Thymus (tissue), 11 donors: ENCODE results near the gene NMS. TPM values are rescaled to one million over a fixed set of nuclear protein-coding genes. Genes with fewer than 3 reads are reported as not detected.

Source experiments
- DNase-seq, 9 donors: peaks; one replicate each; pipeline ENCODE4 v3.0.0-alpha.2; 2013; ENCODE audit warnings: low spot score in 9 of 9, low read depth in 6 of 9, missing footprints in 1 of 9
- H3K27ac ChIP-seq, 2 donors: one replicate each; pipeline ENCODE4 v1.5.1; 2013; ENCODE audit warnings: control low read depth in 1 of 2, low read depth in 1 of 2, low read length in 1 of 2, mild to moderate bottlenecking in 1 of 2, moderate library complexity in 1 of 2
- H3K27me3 ChIP-seq, 2 donors: one replicate each; pipeline ENCODE4 v1.5.1; 2013; ENCODE audit warnings: low read length in 1 of 2; ENCODE audit not compliant: control insufficient read depth in 2 of 2, insufficient read depth in 1 of 2
- H3K36me3 ChIP-seq, 2 donors: one replicate each; pipeline ENCODE4 v1.5.1; 2013; ENCODE audit warnings: low read length in 1 of 2, mild to moderate bottlenecking in 1 of 2, moderate library complexity in 1 of 2; ENCODE audit not compliant: control insufficient read depth in 2 of 2, insufficient read depth in 2 of 2
- H3K4me1 ChIP-seq, 2 donors: one replicate each; pipeline ENCODE4 v1.5.1; 2013; ENCODE audit warnings: low read length in 2 of 2; ENCODE audit not compliant: control insufficient read depth in 2 of 2, insufficient read depth in 2 of 2
- H3K4me3 ChIP-seq, 2 donors: one replicate each; pipeline ENCODE4 v1.5.1; 2013; ENCODE audit warnings: low read length in 2 of 2, control low read depth in 1 of 2, mild to moderate bottlenecking in 1 of 2
- H3K9me3 ChIP-seq, 2 donors: one replicate each; pipeline ENCODE4 v1.5.1; 2013; ENCODE audit warnings: low read length in 1 of 2, mild to moderate bottlenecking in 1 of 2; ENCODE audit not compliant: control insufficient read depth in 2 of 2, insufficient read depth in 1 of 2
- WGBS: extraction: QIAGEN DNeasy Blood & Tissue Kit; methylation state at CpG from one replicate; pipeline ENCODE4 v1.1.7; 2013; 5-methylcytosine and 5-hydroxymethylcytosine counted together
- polyA plus RNA-seq: library from polyadenylated mRNA; stranded (reverse); fragments of 200-250 nt; gene quantifications from one replicate; pipeline ENCODE4 v1.2.3, GENCODE V29; 2013
- total RNA-seq: library from RNA; stranded (reverse); fragments of 120-200 nt; gene quantifications from one replicate; pipeline ENCODE4 v1.2.4, GENCODE V29; 2013
- donor health status: healthy.

NMS gene
- total and polyA plus RNA-seq, 2 donors = 0.84 TPM; not detected in 1

DNA sequence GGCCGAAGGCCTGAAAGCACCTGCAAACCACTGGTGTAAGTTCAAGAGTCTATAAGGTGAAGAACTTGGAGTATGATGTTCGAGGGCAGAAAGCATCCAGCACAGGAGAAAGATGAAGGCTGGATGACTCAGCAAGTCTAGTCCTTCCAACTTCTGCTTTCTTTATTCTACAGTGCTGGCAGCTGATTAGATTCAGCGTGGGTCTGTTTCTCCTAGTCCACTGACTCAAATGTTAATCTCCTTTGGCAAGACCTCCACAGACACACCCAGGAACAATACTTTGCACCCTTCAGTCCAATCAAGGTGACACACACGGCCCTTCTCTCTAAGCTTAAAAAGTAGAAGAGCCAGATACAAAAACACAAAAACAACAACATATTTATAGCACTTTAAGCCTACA is 43.4 kb downstream of the NMS start:
- no peaks in the 10 kb centered on the region for H3K36me3 ChIP-seq
- no peaks in the 10 kb centered on the region for H3K4me1 ChIP-seq
- no peaks in the 10 kb centered on the region for H3K27me3 ChIP-seq
- WGBS = 19% methylated on average over 4 of the region's 4 CpGs
- no peak overlapping the region for H3K4me3 ChIP-seq
- H3K9me3 ChIP-seq = peaks cover 0 to 3% of the 10 kb centered on the region in 2 donors
- no peak for DNase-seq
- no peak overlapping the region for H3K27ac ChIP-seq

DNA sequence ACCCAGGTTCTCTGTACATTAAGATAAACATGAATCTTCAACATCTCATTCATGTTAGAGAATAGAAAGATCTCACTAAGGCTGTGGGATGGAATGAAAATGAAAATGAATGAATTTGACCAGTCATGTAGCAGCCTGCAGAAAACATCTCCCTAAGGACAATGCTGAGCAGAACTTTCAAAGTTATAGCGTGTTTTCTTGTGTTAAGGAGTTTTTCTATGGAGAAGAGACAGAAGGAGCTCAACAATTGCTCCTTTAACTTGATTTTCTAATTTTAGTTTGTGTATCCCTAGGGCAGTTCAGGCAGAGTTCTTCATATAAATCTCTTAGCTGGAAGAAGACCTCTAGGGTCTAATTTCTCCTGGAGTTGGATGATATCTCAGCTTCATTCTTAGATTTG is 47.3 kb downstream of the NMS start:
- no peaks in the 10 kb centered on the region for H3K36me3 ChIP-seq
- no peak for DNase-seq
- H3K27me3 ChIP-seq = no peaks in the 10 kb centered on the region
- no peak overlapping the region for H3K27ac ChIP-seq
- no peaks in the 10 kb centered on the region for H3K4me1 ChIP-seq
- 86% methylated on average over 1 of the region's 1 CpG for WGBS
- H3K9me3 ChIP-seq = no peaks in the 10 kb centered on the region
- H3K4me3 ChIP-seq = no peak overlapping the region

DNA sequence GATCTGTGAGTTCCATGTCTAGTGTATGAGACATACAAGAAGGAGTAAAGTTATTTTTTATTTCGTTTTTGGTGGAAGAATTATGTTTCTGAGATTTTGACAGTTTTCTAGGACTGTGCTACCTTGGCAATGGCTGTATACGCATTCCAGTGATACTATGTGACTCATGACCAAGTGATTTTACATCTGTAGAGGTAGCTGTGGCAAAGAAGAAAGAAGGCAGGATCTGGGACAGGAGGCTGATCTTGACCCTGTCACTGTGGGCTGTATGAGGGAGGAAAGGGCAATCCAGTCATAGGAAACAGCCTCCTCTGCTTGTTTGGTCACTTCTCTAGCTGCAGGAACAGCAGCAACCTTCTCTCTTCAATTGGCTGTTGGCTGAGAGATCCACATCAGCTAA is 48.5 kb downstream of the NMS start:
- H3K27me3 ChIP-seq = no peaks in the 10 kb centered on the region
- no peaks in the 10 kb centered on the region for H3K36me3 ChIP-seq
- no peak overlapping the region for H3K27ac ChIP-seq
- no peaks in the 10 kb centered on the region for H3K4me1 ChIP-seq
- WGBS = 87% methylated on average over 2 of the region's 2 CpGs
- no peak overlapping the region for H3K4me3 ChIP-seq
- peaks cover 0 to 3% of the 10 kb centered on the region in 2 donors for H3K9me3 ChIP-seq
- DNase-seq = no peak

DNA sequence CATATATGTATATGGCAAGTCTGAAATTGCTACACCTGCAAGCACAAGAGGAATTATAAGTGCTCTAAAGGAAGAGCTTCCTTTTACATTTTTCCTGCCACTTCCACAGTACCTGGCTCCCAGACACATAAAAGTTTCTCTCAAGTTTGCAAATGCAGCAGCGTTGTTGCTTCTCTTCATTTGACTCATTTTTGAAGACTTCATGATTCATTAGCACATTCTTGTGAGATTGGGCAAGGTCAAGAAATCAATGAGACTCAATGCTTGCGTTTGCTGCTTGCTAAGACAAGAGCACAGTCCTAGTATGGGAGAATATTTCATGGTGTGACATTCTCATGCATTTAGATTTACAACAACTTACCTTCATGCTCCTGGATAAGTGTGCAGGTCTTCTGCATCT is 49.9 kb downstream of the NMS start:
- H3K27me3 ChIP-seq = no peaks in the 10 kb centered on the region
- H3K9me3 ChIP-seq = peaks cover 0 to 3% of the 10 kb centered on the region in 2 donors
- DNase-seq = no peak
- no peaks in the 10 kb centered on the region for H3K36me3 ChIP-seq
- H3K4me3 ChIP-seq = no peak overlapping the region
- no peak overlapping the region for H3K27ac ChIP-seq
- H3K4me1 ChIP-seq = no peaks in the 10 kb centered on the region
- 93% methylated on average over 2 of the region's 2 CpGs for WGBS

DNA sequence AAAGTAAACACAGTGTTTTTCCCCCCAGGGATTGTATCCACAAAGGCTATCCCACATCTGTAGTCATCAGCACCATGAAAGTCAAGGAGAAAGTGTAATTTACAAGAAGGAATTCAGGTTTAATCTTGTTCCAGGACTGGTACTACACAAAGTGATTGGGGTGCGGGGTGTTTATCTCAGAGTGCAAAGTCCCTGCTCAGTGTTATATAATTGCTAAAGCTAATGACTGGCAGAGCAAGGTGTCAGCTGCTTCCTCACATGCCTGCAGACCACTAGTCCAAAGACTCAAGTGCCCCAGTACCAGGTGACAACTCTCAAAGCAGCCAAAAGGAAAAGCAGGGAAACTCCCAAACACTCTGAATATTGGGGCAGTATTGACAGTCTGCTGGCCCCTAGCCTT is 52.1 kb downstream of the NMS start:
- Histone ChIP-seq H3K4me1 (peaks cover 0 to under 1% of the 10 kb centered on the region in 2 donors), H3K9me3 (peaks cover 0 to 3% of the 10 kb centered on the region in 2 donors), H3K27me3 (no peaks in the 10 kb centered on the region), H3K27ac (no peak overlapping the region), H3K4me3 (no peak overlapping the region), H3K36me3 (no peaks in the 10 kb centered on the region)
- DNase-seq = no peak
- 94% methylated on average over 1 of the region's 1 CpG for WGBS

DNA sequence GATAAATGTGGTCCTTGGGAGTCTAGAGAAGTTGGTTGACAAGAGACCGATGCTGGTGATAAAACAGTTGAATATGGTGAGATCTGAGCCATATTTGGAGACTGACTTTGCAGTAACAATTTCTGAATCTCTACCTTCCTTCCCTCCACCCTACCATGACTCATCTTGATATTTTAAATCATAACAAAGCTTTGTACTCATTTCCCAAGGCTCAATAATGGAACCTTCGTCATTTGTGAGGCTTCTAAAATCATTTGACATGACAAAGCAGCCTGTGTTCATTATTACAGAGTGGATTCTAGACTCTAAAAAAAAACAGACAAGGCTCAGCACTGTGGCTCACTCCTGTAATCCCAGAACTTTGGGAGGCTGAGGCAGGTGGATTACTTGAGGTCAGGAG is 54.0 kb downstream of the NMS start:
- DNase-seq = no peak
- H3K27me3 ChIP-seq = no peaks in the 10 kb centered on the region
- H3K9me3 ChIP-seq = peaks cover 0 to 3% of the 10 kb centered on the region in 2 donors
- no peaks in the 10 kb centered on the region for H3K36me3 ChIP-seq
- H3K4me3 ChIP-seq = no peak overlapping the region
- no peak overlapping the region for H3K27ac ChIP-seq
- WGBS = 90% methylated on average over 2 of the region's 2 CpGs
- peaks cover 0 to 3% of the 10 kb centered on the region in 2 donors for H3K4me1 ChIP-seq

DNA sequence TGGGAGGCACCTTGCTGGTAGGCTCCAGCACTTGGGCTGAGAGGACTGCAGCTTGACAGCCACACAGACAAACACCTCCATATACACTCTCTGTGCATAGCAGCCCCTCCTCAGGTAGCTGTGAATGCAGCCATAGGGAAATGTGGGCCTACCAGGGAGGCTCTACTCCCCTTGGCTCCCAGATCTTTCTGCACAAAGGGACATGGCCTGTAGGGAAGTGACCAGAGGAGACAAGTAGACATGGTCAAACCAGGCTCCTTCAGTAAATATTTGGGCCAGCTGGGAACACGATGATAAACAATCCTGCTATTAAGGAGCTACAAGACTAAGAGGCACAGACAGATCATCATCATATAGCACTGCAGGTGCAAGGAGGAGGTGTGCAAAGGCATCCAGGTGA is 56.6 kb downstream of the NMS start:
- Histone ChIP-seq H3K4me1 (peaks cover 0 to 3% of the 10 kb centered on the region in 2 donors), H3K27me3 (no peaks in the 10 kb centered on the region), H3K4me3 (no peak overlapping the region), H3K27ac (no peak overlapping the region), H3K36me3 (no peaks in the 10 kb centered on the region), H3K9me3 (peaks cover 0 to 3% of the 10 kb centered on the region in 2 donors)
- WGBS = 54% methylated on average over 1 of the region's 1 CpG
- no peak for DNase-seq

DNA sequence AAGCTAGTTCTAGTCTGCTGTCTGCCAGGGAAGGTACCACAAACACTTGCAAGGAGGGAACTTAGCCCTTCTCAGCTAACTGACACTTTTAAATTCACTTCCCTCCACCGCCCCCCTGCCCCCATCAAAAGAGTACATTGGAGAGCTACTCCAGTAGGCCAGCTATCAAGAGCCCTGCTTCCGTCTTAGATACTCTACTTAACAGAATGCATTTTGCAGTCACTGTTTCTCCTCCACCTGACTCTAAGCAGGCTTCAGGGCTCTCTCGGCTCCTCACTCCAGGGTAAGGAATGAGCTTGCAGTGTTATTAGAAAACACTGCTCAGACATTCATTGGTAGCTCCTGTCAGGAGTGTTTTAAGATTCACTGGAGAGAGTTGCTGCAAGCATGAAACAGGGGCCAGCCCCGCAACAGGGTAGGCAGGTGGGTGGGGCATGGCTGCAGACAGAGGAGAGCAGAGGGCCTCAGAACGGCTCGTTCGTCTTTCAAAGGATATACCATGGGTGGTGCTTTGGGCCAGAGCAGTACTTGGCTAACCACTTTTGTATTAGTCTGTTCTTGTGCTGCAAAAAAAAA is 57.2 kb downstream of the NMS start:
- H3K27me3 ChIP-seq = no peaks in the 10 kb centered on the region
- H3K27ac ChIP-seq = no peak overlapping the region
- WGBS = 90% methylated on average over 7 of the region's 7 CpGs
- no peak for DNase-seq
- H3K9me3 ChIP-seq = peaks cover 0 to 3% of the 10 kb centered on the region in 2 donors
- H3K36me3 ChIP-seq = no peaks in the 10 kb centered on the region
- peaks cover 0 to 3% of the 10 kb centered on the region in 2 donors for H3K4me1 ChIP-seq
- H3K4me3 ChIP-seq = no peak overlapping the region

DNA sequence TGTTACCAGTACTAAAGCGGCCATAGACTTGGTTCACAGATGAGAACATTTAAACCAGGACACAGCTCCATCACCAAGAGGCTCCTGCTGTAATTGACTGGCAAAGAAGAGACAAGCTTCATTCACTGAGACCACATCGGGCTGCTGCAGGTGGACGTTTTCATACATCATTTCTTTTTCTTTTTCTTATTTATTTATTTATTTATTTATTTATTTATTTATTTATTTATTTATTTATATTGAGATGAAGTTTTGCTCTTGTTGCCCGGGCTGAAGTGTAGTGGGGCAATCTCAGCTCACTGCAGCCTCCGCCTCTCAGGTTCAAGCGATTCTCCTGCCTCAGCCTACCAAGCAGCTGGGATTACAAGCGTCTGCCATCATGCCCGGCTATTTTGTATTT is 58.9 kb downstream of the NMS start:
- H3K36me3 ChIP-seq = no peaks in the 10 kb centered on the region
- peaks cover 0 to 3% of the 10 kb centered on the region in 2 donors for H3K4me1 ChIP-seq
- H3K27ac ChIP-seq = no peak overlapping the region
- H3K9me3 ChIP-seq = no peaks in the 10 kb centered on the region
- 95% methylated on average over 8 of the region's 8 CpGs for WGBS
- no peaks in the 10 kb centered on the region for H3K27me3 ChIP-seq
- no peak for DNase-seq
- no peak overlapping the region for H3K4me3 ChIP-seq
